CD4-positive, alpha-beta T cell (primary cell): ENCODE results near the gene ARFGEF2. TPM values are rescaled to one million over a fixed set of nuclear protein-coding genes. Genes with fewer than 3 reads are reported as not detected.

Source experiments
- ATAC-seq: fragments of 200-7000 bp; cut with Tn5 transposase; one replicate; pipeline ENCODE4 v1.10.0; 2022; ENCODE audit warnings: mild to moderate bottlenecking; ENCODE audit not compliant: poor library complexity
- CTCF ChIA-PET: fragments of 350-600 bp; sonication (Branson Sonifier 250); formaldehyde crosslinking; loops from one replicate; lab custom pipeline; 2021; ENCODE audit warnings: antibody characterized with exemption, inconsistent platforms; lab: Charles Lee
- POLR2A ChIA-PET: fragments of 350-600 bp; sonication (Branson Sonifier 250); formaldehyde crosslinking; loops from one replicate; lab custom pipeline; 2021; ENCODE audit warnings: antibody characterized with exemption, inconsistent platforms; lab: Charles Lee
- DNase-seq, 14 experiments: peaks; one replicate each; pipeline ENCODE4 v3.0.0-alpha.2; 2013 to 2020; ENCODE audit warnings: mixed read lengths in 2 of 14
- H3K27ac ChIP-seq, 2 donors: one replicate each; pipeline versions ENCODE4 v1.5.1 to v1.7.0; 2013; ENCODE audit warnings: low read length in 2 of 2, low read depth in 1 of 2, mild to moderate bottlenecking in 1 of 2
- H3K27me3 ChIP-seq, 2 experiments: 1 replicate in 1 of 2; 2 replicates in 1 of 2; pipeline versions ENCODE4 v1.6.1 to v1.7.0; 2013; ENCODE audit warnings: low read length in 2 of 2, control low read depth in 1 of 2, mild to moderate bottlenecking in 1 of 2, moderate library complexity in 1 of 2; ENCODE audit not compliant: insufficient read depth in 2 of 2, control insufficient read depth in 1 of 2
- H3K36me3 ChIP-seq: one replicate; pipeline ENCODE4 v1.6.1; 2013; ENCODE audit warnings: low read length, control low read depth; ENCODE audit not compliant: insufficient read depth
- H3K4me1 ChIP-seq: one replicate; pipeline ENCODE4 v1.6.1; 2013; ENCODE audit warnings: low read length, control low read depth; ENCODE audit not compliant: insufficient read depth
- H3K4me3 ChIP-seq: one replicate; pipeline ENCODE4 v1.5.1; 2013; ENCODE audit warnings: mild to moderate bottlenecking, low read length, moderate library complexity
- H3K9me3 ChIP-seq, 2 experiments: 1 replicate in 1 of 2; 2 replicates in 1 of 2; pipeline versions ENCODE4 v1.6.1 to v1.7.0; 2013; ENCODE audit warnings: low read length in 2 of 2, mild to moderate bottlenecking in 2 of 2, control low read depth in 1 of 2, moderate library complexity in 1 of 2; ENCODE audit not compliant: control insufficient read depth in 1 of 2, insufficient read depth in 1 of 2
- H3K27ac Mint-ChIP-seq: one replicate; pipeline ENCODE4 v1.8.0; 2020; ENCODE audit warnings: mixed read lengths
- H3K27me3 Mint-ChIP-seq: one replicate; pipeline ENCODE4 v1.8.0; 2021; ENCODE audit warnings: mixed read lengths
- H3K36me3 Mint-ChIP-seq: one replicate; pipeline ENCODE4 v1.8.0; 2021; ENCODE audit warnings: low read depth, mixed read lengths
- H3K4me1 Mint-ChIP-seq: one replicate; pipeline ENCODE4 v1.8.0; 2021; ENCODE audit warnings: low read depth, mixed read lengths
- H3K4me3 Mint-ChIP-seq: one replicate; pipeline ENCODE4 v1.8.0; 2020; ENCODE audit warnings: mild to moderate bottlenecking, mixed read lengths
- H3K9me3 Mint-ChIP-seq: one replicate; pipeline ENCODE4 v1.8.0; 2020; ENCODE audit warnings: mixed read lengths
- intact Hi-C, 2 experiments: fragments of 100-400 bp; cut with DNase I in 1 of 2; cut with micrococcal nuclease in 1 of 2; formaldehyde crosslinking; loops; one replicate each; pipeline versions ENCODE4 v1.15.1 to v1.9.0; 2023 to 2025; cut with DNase I, micrococcal nuclease
- total RNA-seq, 174 experiments: library from RNA in 2 of 174; stranded (reverse) in 2 of 174; gene quantifications; one replicate each; pipeline ENCODE4 v1.2.3 and lab custom pipeline; 2021 to 2026
- TF ChIP-seq, protein P1 (sequence below): fragments of 200-600 bp; IDR thresholded peaks from one replicate; pipeline ENCODE4 v1.8.0; 2022; ENCODE audit warnings: antibody characterized with exemption, mild to moderate bottlenecking

The ARFGEF2 gene
- total RNA-seq, 2 experiments from 2014 or later, result 23.0 to 23.4 TPM

DNA sequence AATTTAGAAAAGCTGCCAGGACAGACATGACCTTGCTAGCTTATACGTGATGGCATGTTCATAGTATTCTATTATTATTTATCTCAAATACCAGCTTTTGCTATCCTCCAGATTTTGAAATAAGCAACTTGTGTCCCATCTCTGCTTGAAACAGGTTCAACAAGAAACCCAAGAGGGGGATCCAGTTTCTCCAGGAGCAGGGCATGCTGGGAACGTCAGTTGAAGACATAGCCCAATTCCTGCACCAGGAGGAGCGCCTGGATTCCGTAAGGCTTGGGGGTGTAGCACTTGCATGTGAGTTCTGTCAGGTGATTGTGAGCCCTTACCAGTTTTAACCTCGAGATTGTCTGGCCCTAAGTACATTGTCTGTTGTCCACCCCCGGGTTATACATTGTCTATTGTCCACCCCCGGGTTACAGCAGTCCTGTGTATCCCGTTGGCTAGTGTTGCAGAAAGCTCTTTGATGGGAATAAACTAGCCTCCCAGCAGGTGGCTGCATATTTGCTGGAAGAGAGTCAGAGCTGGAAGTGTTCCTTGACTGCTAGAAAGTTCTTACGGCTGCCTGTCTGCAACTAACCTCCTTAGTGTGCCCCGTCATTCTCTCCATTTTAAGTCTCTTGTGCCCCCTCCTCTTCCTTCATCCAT is 63.2 kb downstream of the ARFGEF2 start:
- intact Hi-C loops, result no loop called here
- no peak overlapping the region for H3K27ac ChIP-seq
- H3K27ac Mint-ChIP-seq, result no peak overlapping the region
- no peak overlapping the region for H3K4me3 ChIP-seq
- no peaks in the 10 kb centered on the region for H3K9me3 Mint-ChIP-seq
- CTCF ChIA-PET, result no interaction called here
- H3K4me1 ChIP-seq, result no peaks in the 10 kb centered on the region
- POLR2A ChIA-PET, result no interaction called here
- TF ChIP-seq, protein P1, sequence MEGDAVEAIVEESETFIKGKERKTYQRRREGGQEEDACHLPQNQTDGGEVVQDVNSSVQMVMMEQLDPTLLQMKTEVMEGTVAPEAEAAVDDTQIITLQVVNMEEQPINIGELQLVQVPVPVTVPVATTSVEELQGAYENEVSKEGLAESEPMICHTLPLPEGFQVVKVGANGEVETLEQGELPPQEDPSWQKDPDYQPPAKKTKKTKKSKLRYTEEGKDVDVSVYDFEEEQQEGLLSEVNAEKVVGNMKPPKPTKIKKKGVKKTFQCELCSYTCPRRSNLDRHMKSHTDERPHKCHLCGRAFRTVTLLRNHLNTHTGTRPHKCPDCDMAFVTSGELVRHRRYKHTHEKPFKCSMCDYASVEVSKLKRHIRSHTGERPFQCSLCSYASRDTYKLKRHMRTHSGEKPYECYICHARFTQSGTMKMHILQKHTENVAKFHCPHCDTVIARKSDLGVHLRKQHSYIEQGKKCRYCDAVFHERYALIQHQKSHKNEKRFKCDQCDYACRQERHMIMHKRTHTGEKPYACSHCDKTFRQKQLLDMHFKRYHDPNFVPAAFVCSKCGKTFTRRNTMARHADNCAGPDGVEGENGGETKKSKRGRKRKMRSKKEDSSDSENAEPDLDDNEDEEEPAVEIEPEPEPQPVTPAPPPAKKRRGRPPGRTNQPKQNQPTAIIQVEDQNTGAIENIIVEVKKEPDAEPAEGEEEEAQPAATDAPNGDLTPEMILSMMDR, result no peak
- H3K36me3 Mint-ChIP-seq, result peaks cover 98% of the 10 kb centered on the region
- H3K4me3 Mint-ChIP-seq, result no peak overlapping the region
- no peaks in the 10 kb centered on the region for H3K27me3 ChIP-seq
- DNase-seq (no peak), ATAC-seq (no peak)
- H3K36me3 ChIP-seq, result peaks cover 75% of the 10 kb centered on the region
- no peaks in the 10 kb centered on the region for H3K27me3 Mint-ChIP-seq
- H3K9me3 ChIP-seq, result peaks cover 0 to 6% of the 10 kb centered on the region in 2 experiments
- H3K4me1 Mint-ChIP-seq, result peaks cover 4% of the 10 kb centered on the region

DNA sequence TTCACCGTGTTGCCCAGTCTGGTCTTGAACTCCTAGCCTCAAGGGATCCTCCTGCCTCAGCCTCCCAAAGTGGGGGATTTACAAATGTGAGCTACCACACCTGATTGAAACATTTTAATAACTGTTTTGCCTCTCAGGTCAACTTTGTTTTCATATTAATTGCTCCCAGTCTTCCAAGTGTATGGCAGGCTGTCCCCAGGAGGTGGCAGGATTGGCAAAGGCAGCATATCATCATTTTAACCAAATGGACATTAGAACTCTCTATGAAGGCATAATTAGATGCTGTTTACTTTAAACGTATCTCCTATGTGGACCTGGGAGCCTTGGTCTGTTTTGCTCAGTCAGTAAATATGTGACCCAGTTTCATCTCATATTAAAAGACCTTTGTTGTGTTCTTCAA is 65.4 kb downstream of the ARFGEF2 start:
- peaks cover 98% of the 10 kb centered on the region for H3K36me3 Mint-ChIP-seq

DNA sequence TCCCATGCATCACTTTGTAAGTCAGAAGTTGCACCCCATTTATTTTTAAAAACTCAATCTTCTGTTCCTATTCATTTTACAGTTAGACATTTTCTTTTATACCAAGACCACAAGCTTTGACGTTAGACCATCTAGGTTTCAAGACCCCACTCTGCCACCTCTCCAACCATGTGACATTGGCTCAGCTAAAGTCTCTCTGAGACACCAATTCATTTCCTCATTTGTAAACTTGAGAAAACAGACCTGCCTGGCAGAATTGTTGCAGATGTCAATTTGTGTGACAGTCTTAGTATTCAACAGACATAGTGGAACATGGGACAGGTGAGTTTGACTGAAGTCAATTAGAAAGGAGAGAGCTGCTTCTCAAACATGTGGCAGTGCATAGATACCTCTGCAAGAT is 69.0 kb downstream of the ARFGEF2 start:
- H3K27me3 ChIP-seq, result no peaks in the 10 kb centered on the region
- H3K9me3 Mint-ChIP-seq, result no peaks in the 10 kb centered on the region
- DNase-seq (no peak), ATAC-seq (no peak)
- no peaks in the 10 kb centered on the region for H3K4me1 Mint-ChIP-seq
- no peaks in the 10 kb centered on the region for H3K9me3 ChIP-seq
- H3K36me3 Mint-ChIP-seq, result peaks cover 98% of the 10 kb centered on the region
- no peak overlapping the region for H3K27ac ChIP-seq
- no peak overlapping the region for H3K4me3 Mint-ChIP-seq
- no peak overlapping the region for H3K27ac Mint-ChIP-seq
- ChIA-PET POLR2A (no interaction called here), CTCF (no interaction called here)
- no peak overlapping the region for H3K4me3 ChIP-seq
- no peaks in the 10 kb centered on the region for H3K4me1 ChIP-seq
- H3K27me3 Mint-ChIP-seq, result no peaks in the 10 kb centered on the region
- H3K36me3 ChIP-seq, result peaks cover 96% of the 10 kb centered on the region
- intact Hi-C loops, result no loop called here
- TF ChIP-seq, protein P1, result no peak

More for the DNA sequence above, 65.4 kb downstream of the ARFGEF2 start:
- no peaks in the 10 kb centered on the region for H3K4me1 Mint-ChIP-seq
- ATAC-seq (no peak), DNase-seq (no peak)
- Histone ChIP-seq H3K9me3 (peaks cover 0 to 6% of the 10 kb centered on the region in 2 experiments), H3K27ac (no peak overlapping the region), H3K4me3 (no peak overlapping the region), H3K36me3 (peaks cover 96% of the 10 kb centered on the region), H3K4me1 (no peaks in the 10 kb centered on the region), H3K27me3 (no peaks in the 10 kb centered on the region)
- no peak overlapping the region for H3K27ac Mint-ChIP-seq
- intact Hi-C loops, result no loop called here
- CTCF ChIA-PET, result no interaction called here
- no peaks in the 10 kb centered on the region for H3K9me3 Mint-ChIP-seq
- POLR2A ChIA-PET, result no interaction called here
- no peak overlapping the region for H3K4me3 Mint-ChIP-seq
- TF ChIP-seq, protein P1, result no peak
- no peaks in the 10 kb centered on the region for H3K27me3 Mint-ChIP-seq
